ENCODE results near the gene CEP290. TPM values are rescaled to one million over a fixed set of nuclear protein-coding genes. Genes with fewer than 3 reads are reported as not detected.

The CEP290 gene
- total and polyA plus RNA-seq, 2 of the 13 experiments (the other 11 are each of a cell fraction or from before 2014, with no cell fraction given), result 2.4 to 10.8 TPM

DNA sequence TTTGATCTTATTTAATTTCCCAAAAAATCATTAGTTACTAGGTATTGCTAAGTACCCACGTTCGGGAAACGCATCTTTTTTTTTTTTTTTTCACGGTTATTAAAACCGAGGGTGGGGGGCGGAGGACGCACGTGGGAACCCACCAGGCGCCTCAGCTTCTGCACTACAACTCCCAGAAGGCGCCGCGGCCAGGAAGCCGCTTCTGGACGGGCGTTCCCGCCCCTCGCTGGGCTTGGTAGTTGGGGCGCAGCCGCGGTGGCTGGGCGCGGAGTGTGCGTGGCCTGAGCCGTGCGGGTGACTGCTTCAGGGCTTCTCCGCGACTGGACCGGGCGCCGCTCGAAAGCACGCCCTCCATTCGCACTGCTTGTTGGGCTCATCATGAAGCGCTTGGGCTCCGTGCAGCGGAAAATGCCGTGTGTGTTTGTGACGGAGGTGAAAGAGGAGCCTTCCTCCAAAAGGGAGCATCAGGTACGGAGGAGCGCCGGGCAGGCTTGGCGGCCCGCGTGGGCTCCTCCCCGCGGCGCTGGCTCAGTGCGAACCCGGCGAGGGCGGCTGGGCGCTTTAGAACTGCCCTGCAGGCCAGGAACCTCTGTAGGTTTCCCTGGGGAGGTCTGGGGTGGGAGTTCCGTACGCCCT, 106.5 kb downstream of the CEP290 start (continued):
- peak; percentile 39; the same call in 1 of the 2 replicates for TF ChIP-seq MNT (IDR thresholded peaks at IDR 0.05)
- peak; percentile 78; the same call in 1 of the 2 replicates for TF ChIP-seq ZNF350 (CRISPR knock-in tag; IDR thresholded peaks at IDR 0.05; ENCODE audit: borderline replicate concordance, low read depth)
- TF ChIP-seq, protein P1, sequence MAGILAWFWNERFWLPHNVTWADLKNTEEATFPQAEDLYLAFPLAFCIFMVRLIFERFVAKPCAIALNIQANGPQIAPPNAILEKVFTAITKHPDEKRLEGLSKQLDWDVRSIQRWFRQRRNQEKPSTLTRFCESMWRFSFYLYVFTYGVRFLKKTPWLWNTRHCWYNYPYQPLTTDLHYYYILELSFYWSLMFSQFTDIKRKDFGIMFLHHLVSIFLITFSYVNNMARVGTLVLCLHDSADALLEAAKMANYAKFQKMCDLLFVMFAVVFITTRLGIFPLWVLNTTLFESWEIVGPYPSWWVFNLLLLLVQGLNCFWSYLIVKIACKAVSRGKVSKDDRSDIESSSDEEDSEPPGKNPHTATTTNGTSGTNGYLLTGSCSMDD (CRISPR knock-in tag; IDR thresholded peaks at IDR 0.05), result no peak
- no peak for TF ChIP-seq ZNF704 (CRISPR knock-in tag; IDR thresholded peaks at IDR 0.05; ENCODE audit: borderline replicate concordance)
- TF ChIP-seq NFKB2 (CRISPR knock-in tag; IDR thresholded peaks at IDR 0.05; ENCODE audit: borderline replicate concordance), result peak; percentile 79; the same call in 1 of the 2 replicates
- TF ChIP-seq ZNF737 (CRISPR knock-in tag; IDR thresholded peaks at IDR 0.05; ENCODE audit: borderline replicate concordance), result 0 out of 2 replicates have a peak, but pooled peaks have one; percentile 34
- TF ChIP-seq, protein P2, sequence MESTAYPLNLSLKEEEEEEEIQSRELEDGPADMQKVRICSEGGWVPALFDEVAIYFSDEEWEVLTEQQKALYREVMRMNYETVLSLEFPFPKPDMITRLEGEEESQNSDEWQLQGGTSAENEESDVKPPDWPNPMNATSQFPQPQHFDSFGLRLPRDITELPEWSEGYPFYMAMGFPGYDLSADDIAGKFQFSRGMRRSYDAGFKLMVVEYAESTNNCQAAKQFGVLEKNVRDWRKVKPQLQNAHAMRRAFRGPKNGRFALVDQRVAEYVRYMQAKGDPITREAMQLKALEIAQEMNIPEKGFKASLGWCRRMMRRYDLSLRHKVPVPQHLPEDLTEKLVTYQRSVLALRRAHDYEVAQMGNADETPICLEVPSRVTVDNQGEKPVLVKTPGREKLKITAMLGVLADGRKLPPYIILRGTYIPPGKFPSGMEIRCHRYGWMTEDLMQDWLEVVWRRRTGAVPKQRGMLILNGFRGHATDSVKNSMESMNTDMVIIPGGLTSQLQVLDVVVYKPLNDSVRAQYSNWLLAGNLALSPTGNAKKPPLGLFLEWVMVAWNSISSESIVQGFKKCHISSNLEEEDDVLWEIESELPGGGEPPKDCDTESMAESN (CRISPR knock-in tag; conservative IDR thresholded peaks at IDR 0.05), result peak; percentile 98
- TF ChIP-seq, protein P3, sequence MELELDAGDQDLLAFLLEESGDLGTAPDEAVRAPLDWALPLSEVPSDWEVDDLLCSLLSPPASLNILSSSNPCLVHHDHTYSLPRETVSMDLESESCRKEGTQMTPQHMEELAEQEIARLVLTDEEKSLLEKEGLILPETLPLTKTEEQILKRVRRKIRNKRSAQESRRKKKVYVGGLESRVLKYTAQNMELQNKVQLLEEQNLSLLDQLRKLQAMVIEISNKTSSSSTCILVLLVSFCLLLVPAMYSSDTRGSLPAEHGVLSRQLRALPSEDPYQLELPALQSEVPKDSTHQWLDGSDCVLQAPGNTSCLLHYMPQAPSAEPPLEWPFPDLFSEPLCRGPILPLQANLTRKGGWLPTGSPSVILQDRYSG (CRISPR knock-in tag; IDR thresholded peaks at IDR 0.05), result no peak
- TF ChIP-seq ZNF644 (CRISPR knock-in tag; IDR thresholded peaks at IDR 0.05; ENCODE audit: low read depth), result no peak
- TF ChIP-seq ZNF746 (CRISPR knock-in tag; IDR thresholded peaks at IDR 0.05), result 0 out of 2 replicates have a peak, but pooled peaks have one; percentile 64
- no peak for TF ChIP-seq ZNF496 (CRISPR knock-in tag; IDR thresholded peaks at IDR 0.05; ENCODE audit: insufficient replicate concordance)
- TF ChIP-seq PHF20 (CRISPR knock-in tag; IDR thresholded peaks at IDR 0.05), result peak; percentile 65
- peak; percentile 68; the same call in 1 of the 2 replicates for TF ChIP-seq KDM3A (CRISPR knock-in tag; IDR thresholded peaks at IDR 0.05; ENCODE audit: low read depth)
- TF ChIP-seq UBTF (CRISPR knock-in tag; IDR thresholded peaks at IDR 0.05), result peak; percentile 95
